Epidermal melanocyte (primary cell): ENCODE measurements around the gene DLGAP1.

Source experiments
- DNase-seq: peaks from one replicate; pipeline ENCODE4 v3.0.0; 2011; ENCODE audit warnings: low spot score; ENCODE audit not compliant: insufficient read length

Gene DLGAP1

GRCh38 chr18:3827236-3827845 is 627.8 kb downstream of the DLGAP1 start:
- DNase-seq = no peak

GRCh38 chr18:3826021-3826420 is 629.1 kb downstream of the DLGAP1 start:
- no peak for DNase-seq

- no peak for DNase-seq
Observed at GRCh38 chr18:3824101-3824500, 631.0 kb downstream of the DLGAP1 start.

- DNase-seq = no peak
Observed at GRCh38 chr18:3823073-3823472, 632.0 kb downstream of the DLGAP1 start.

GRCh38 chr18:3821524-3821923 is 633.6 kb downstream of the DLGAP1 start:
- DNase-seq = no peak

GRCh38 chr18:3819961-3820360 is 635.1 kb downstream of the DLGAP1 start:
- no peak for DNase-seq

- no peak for DNase-seq
Observed at GRCh38 chr18:3816610-3817363, 638.3 kb downstream of the DLGAP1 start.

GRCh38 chr18:3815991-3816390 is 639.1 kb downstream of the DLGAP1 start:
- no peak for DNase-seq

- no peak for DNase-seq
Observed at GRCh38 chr18:3814816-3815215, 640.3 kb downstream of the DLGAP1 start.

- DNase-seq = no peak
Observed at GRCh38 chr18:3810296-3810695, 644.8 kb downstream of the DLGAP1 start.

GRCh38 chr18:3808985-3809780 is 645.9 kb downstream of the DLGAP1 start:
- no peak for DNase-seq

- no peak for DNase-seq
Observed at GRCh38 chr18:3806656-3807055, 648.5 kb downstream of the DLGAP1 start.

- DNase-seq = no peak
Observed at GRCh38 chr18:3804336-3804735, 650.8 kb downstream of the DLGAP1 start.

GRCh38 chr18:3803350-3803749 is 651.8 kb downstream of the DLGAP1 start:
- DNase-seq = no peak

- DNase-seq = no peak
Observed at GRCh38 chr18:3799515-3799914, 655.6 kb downstream of the DLGAP1 start.

GRCh38 chr18:3798032-3798431 is 657.1 kb downstream of the DLGAP1 start:
- no peak for DNase-seq

GRCh38 chr18:3796434-3796833 is 658.7 kb downstream of the DLGAP1 start:
- no peak for DNase-seq

- no peak for DNase-seq
Observed at GRCh38 chr18:3794537-3795348, 660.4 kb downstream of the DLGAP1 start.

- no peak for DNase-seq
Observed at GRCh38 chr18:3793545-3793944, 661.6 kb downstream of the DLGAP1 start.

GRCh38 chr18:3793111-3793510 is 662.0 kb downstream of the DLGAP1 start:
- no peak for DNase-seq

GRCh38 chr18:3792711-3793110 is 662.4 kb downstream of the DLGAP1 start:
- no peak for DNase-seq
